GM18909 (cell line): ENCODE results near the gene SNPH.
"Not testable (repeated sequence)": the region's sequence is repeated elsewhere in the genome, so short reads cannot be mapped to it uniquely, and the experiment has no call there.

ENCODE experiments used
- ATAC-seq: cut with Tn5 transposase; IDR thresholded peaks from one replicate; pipeline ENCODE4 v1.9.1; 2021; ENCODE audit warnings: mild to moderate bottlenecking; ENCODE audit not compliant: unreplicated experiment, poor library complexity

SNPH gene

GRCh38 chr20:1266167-1266973 lies at the start of gene SNPH:
Gene SNPH, plus strand, starts transcription at chr20:1266294. Its CDS starts 29,946 bp downstream, at chr20:1296240.
- ATAC-seq: peak; percentile 62

DNA sequence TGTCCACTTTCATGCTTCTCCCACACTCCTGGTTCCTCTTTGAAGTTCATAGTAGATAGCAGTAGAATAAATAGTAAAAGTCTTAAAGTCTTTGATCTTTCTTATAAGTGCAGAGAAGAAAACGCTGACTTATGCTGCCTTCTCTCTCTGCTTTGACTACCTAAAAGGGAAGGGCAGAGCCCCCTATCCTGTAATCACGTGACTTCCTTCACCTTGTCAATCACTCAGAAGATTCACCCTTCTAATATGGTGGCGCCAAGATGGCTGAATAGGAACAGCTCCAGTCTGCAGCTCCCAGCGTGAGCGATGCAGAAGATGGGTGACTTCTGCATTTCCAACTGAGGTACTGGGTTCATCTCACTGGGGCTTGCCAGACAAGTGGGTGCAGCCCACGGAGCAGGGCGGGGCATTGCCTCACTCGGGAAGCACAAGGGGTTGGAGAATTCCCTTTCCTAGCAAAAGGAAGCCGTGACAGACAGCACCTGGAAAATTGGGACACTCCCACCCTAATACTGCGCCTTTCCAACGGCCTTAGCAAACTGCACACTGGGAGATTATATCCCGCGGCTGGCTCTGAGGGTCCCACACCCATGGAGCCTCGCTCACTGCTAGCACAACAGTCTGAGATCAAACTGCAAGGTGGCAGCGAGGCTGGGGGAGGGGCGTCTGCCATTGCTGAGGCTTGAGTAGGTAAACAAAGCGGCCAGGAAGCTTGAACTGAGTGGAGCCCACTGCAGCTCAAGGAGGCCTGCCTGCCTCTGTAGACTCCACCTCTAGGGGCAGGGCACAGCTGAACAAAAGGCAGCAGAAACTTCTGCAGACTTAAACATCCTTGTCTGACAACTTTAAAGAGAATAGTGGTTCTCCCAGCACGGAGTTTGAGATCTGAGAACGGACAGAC lies 49.3 kb upstream of the SNPH start:
- not testable (repeated sequence) for ATAC-seq

DNA sequence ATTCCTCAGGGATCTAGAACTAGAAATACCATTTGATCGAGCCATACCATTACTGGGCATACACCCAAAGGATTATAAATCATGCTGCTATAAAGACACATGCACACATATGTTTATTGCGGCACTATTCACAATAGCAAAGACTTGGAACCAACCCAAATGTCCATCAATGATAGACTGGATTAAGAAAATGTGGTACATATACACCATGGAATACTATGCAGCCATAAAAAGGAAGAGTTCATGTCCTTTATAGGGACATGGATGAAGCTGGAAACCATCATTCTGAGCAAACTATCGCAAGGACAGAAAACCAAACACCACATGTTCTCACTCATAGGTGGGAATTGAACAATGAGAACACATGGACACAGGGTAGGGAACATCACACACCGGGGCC lies 43.3 kb upstream of the SNPH start:
- not testable (repeated sequence) for ATAC-seq

DNA sequence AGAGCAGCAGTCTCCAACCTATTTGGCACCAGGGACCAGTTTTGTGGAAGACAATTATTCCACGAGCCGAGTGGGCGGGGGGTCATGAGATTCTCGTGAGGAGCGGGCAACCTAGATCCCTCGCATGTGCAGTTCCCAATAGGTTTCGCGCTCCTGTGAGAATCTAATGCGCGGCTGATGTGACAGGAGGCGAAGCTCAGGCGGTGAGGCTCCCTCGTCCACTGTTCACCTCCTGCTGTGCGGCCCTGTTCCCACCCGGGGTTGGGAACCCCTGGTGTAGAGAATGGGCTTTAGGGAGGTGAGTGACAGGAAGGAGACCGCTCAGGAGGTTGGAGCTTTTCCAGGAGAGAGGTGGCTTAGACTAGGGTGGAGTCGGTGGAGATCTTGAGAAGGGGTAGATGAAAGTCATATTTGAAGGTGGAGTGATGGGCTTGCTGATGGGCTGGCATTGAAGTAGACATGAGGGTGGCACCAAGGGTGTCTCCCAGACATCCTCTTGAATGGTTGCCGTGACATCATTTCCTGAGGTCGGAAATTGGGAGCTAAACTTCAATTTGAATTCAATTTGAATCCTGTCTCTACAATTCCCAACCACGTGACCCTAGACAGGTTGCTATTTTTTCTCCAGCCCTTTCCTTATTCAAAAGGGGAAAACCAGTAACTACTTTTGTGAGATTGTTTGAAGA lies 41.7 kb upstream of the SNPH start:
- no peak for ATAC-seq

GRCh38 chr20:1225263-1225782 lies 40.8 kb upstream of the SNPH start:
- ATAC-seq: no peak

DNA sequence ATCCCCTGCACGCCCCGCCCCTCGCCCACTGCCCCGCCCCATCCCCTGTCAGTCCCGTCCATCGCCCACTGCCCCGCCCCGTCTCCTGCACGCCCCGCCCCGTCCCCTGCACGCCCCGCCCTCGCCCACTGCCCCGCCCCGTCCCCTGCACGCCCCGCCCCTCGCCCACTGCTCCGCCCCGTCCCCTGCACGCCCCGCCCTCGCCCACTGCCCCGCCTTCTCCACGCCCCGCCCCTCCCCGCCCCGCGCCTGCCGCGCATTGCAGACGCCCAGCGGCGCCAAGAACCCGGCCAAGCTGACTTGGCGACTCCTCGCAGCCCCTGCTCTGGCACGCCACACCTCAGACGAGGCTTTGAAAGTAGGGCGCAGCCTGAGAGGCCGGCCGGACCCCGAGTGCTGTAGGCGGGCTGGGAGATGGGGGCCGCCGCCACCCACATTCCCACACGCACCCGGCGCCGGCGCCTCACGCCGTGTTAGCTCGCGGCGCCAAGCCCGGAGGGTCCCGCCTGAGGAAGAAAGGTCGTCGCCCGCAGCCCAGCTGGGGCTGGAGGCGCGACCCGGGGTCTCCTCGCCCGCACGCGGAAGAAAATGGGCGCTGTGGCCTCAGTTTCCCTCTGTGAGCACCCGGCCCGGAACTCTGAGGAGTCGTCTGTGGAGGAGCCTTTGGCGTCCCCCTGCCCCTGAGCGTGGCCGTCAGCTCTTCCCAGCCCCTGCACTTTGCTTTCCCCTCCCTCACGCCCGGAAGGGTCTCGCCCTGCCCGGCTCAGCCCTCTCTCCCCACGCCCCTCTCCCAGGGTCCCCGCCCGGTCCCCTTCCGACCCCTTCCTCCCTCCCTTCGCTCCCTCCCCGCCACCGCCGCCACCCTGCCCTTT lies 40.1 kb upstream of the SNPH start, which contains the start of gene RAD21L1:
Gene RAD21L1 (plus strand): TSS at position 262 of the 872 bp plus-strand sequence. CDS start 2,410 bp downstream, outside the sequence.
- no peak for ATAC-seq

GRCh38 chr20:1229541-1229940 lies 36.6 kb upstream of the SNPH start:
- ATAC-seq: no peak

DNA sequence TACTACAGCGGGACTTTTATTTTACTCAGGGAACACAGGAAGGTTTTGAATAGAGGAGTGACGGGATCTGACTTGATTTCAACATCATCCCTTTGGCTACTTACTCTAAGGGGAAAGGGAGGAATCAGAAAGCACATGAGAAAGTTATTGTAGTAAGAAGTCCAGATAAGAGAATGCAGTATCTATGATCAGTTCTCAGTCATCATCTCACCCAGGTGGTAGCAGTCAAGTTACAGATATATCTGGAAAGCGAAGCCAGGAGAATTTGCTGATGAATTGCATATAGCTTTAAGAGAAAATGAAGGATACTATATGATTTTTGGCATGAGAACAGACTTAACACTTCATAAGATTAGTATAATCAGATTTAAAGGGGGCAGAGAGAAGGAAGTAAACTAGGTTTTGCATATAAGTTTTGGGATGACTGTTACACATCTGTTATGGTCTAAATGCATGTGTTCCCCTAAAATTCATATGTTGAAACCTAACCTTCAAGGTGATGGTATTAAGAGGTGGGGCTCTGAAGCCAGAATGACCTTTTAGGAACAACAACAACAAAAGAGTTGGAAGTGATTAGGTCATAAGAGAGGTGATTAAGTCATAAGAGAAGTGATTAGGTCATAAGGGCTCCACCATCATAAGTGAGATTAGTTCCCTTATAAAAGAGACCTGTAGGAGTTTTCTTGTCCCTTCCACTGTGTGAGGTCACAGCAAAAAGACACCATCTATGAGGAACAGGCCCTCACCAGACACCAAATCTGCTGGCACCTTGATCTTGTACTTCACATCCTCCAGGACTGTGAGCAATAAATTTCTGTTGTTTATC lies 33.6 kb upstream of the SNPH start:
- ATAC-seq: peak; percentile 44

DNA sequence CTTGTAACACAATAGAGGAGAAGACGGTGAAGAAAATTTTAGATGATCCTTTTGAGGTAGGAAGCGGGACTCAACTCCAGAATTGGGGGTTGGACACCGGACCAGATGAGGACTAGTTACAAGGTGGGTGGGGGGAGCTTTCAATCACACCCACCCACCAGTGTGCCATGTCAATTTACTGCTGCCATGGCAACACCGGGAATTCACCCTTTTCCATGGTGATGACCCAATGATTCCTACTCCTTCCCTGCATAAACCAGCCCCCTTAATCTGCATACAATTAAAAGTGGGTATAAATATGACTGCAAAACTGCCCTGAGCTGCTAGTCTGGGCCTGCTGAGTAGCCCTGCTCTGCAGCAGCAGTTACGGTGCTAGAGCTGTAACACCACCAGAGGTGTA lies 25.5 kb upstream of the SNPH start:
- no peak for ATAC-seq

DNA sequence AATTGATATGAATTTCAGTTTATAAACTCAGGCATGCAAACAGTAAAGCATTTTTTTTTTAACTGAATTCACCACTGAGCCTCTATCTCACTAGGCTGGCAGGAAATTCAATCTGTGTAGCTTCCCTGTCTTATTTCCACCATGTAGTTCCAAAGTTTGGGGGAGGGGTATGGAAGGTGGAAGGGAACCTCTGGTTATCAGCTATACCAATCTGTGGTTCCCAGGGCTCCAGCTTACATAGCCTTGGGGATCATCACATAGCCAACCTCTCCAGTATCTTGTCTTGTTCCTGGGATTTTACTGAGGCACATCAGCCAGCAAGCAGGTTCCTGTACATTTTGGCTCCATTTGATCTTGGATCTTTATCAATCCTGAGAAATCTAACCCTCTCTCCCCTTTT lies 24.6 kb upstream of the SNPH start:
- no peak for ATAC-seq

GRCh38 chr20:1242099-1242498 lies 24.0 kb upstream of the SNPH start:
- no peak for ATAC-seq

DNA sequence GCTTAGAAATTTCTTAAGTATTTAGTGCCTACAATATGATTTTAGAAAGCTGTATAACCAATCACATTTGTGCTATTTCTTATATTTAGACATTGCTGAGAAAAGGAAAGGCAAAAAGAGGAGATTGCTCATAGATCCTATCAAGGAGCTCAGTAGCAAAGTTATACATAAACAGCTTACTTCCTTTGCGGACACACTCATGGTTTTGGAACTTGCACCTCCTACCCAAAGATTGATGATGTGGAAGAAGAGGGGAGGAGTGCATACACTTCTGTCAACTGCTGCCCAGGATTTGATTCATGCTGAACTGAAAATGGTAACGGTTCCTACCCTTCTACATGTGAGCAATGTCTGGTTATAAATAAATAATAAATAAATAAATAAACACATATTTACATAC lies 23.6 kb upstream of the SNPH start:
- ATAC-seq: no peak

- no peak for ATAC-seq
Observed at GRCh38 chr20:1245578-1245977, 20.5 kb upstream of the SNPH start.

DNA sequence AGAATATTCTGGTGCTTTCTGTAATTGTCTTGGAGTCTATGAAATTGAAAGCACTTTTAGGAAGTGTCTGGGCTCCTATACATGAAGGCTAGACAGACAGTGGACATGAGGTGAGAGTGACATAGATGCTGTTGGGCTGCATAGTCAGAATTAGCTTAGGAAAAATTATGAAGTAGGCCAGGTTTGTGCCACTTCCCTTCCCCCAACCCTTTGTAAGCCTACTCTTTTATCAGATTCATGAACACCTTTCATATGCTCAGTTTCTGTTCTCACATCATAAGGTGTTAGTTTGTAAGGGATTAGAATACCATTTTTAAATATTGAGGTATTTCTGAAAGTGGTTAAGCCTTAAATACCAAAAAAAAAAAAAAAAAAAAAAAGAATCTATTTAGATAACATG lies 18.4 kb upstream of the SNPH start:
- ATAC-seq: no peak

- ATAC-seq: not testable (repeated sequence)
Observed at GRCh38 chr20:1250282-1250681, 15.8 kb upstream of the SNPH start.

GRCh38 chr20:1252416-1252815 lies 13.7 kb upstream of the SNPH start:
- ATAC-seq: no peak

DNA sequence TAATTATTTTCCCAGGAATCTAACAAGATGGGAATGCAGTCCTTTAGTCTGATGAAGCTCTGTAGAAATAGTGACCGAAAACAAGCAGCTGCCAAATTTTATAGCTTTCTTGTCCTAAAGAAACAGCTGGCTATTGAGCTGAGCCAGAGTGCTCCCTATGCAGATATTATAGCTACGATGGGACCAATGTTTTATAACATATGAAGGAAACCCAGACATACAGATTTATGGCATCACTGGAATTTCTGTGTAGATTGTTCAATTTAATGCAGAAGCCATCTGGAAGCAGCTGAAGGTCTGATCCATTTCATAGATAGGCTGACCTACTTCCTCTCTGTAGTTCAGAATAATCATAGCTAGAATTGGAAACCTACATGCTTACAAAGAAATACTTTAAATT lies 11.8 kb upstream of the SNPH start:
- no peak for ATAC-seq

GRCh38 chr20:1255675-1256074 lies 10.4 kb upstream of the SNPH start:
- no peak for ATAC-seq

GRCh38 chr20:1263853-1264252 lies 2.2 kb upstream of the SNPH start:
- no peak for ATAC-seq
